Gastrocnemius medialis (tissue), 4 donors: ENCODE data around the gene RSPO3.

Source experiments
- POLR2A ChIP-seq, 2 donors: fragments of 450-650 bp; IDR thresholded peaks; one replicate each; pipeline ENCODE4 v1.6.1; 2017; ENCODE audit warnings: antibody characterized with exemption in 2 of 2, mild to moderate bottlenecking in 2 of 2, moderate library complexity in 2 of 2
- TF ChIP-seq, protein P1 (sequence below), 5 experiments: fragments of 450-650 bp in 3 of 5; fragments of 200-600 bp in 2 of 5; sonication (generic) in 2 of 5; IDR thresholded peaks in 4 of 5; conservative IDR thresholded peaks in 1 of 5; 1 replicate in 4 of 5; 2 replicates in 1 of 5; pipeline ENCODE4 v1.5.1; 2016 to 2019; ENCODE audit warnings: antibody characterized with exemption in 5 of 5, mild to moderate bottlenecking in 3 of 5, moderate library complexity in 3 of 5

DNA sequence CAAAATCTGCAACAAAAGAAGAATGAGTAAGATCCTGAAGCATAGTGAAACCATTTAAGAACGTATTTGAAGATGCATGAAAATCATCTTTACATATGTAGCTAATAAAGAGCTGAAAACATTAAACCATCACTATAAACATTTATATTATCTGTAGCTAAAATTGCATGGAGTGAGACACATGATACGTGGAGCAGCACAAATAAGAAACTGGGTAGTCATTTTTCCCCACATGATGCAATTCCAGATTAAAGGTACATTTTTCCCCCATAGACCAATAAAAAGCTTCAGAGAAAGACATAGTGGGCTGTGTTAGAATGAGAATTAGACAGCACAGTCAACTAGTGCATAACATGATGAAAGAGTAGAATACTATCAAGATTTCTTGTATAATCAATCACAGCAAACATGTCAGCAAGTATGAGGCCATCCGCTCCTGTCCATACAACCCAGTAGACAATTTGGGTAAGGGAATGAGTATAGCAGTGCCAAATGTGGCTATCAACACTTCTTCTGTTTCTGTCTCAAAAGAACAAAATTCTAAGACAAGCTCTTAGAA, 67.0 kb downstream of the RSPO3 start:
- TF ChIP-seq, protein P1, sequence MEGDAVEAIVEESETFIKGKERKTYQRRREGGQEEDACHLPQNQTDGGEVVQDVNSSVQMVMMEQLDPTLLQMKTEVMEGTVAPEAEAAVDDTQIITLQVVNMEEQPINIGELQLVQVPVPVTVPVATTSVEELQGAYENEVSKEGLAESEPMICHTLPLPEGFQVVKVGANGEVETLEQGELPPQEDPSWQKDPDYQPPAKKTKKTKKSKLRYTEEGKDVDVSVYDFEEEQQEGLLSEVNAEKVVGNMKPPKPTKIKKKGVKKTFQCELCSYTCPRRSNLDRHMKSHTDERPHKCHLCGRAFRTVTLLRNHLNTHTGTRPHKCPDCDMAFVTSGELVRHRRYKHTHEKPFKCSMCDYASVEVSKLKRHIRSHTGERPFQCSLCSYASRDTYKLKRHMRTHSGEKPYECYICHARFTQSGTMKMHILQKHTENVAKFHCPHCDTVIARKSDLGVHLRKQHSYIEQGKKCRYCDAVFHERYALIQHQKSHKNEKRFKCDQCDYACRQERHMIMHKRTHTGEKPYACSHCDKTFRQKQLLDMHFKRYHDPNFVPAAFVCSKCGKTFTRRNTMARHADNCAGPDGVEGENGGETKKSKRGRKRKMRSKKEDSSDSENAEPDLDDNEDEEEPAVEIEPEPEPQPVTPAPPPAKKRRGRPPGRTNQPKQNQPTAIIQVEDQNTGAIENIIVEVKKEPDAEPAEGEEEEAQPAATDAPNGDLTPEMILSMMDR (IDR thresholded peaks at IDR 0.05 in 4 of 5, conservative IDR thresholded peaks at IDR 0.05 in 1 of 5): no peak
- TF ChIP-seq POLR2A (IDR thresholded peaks at IDR 0.05): no peak
